Kidney epithelial cell (primary cell): ENCODE results near the gene KCNB1. TPM values are rescaled to one million over a fixed set of nuclear protein-coding genes. Genes with fewer than 3 reads are reported as not detected.

Source experiments
- DNase-seq: peaks from one replicate; pipeline ENCODE4 v3.0.0-alpha.2; 2010; ENCODE audit warnings: low read depth
- H3K27me3 ChIP-seq: 2 replicates; pipeline ENCODE4 v1.6.0; 2011; ENCODE audit warnings: low read length; ENCODE audit not compliant: control insufficient read depth, insufficient read depth
- H3K36me3 ChIP-seq: 2 replicates; pipeline ENCODE4 v1.5.1; 2011; ENCODE audit warnings: low read length; ENCODE audit not compliant: control insufficient read depth, insufficient read depth
- H3K4me3 ChIP-seq: 2 replicates; pipeline ENCODE4 v1.5.1; 2011; ENCODE audit warnings: low read depth, mild to moderate bottlenecking, control low read depth, low read length
- total RNA-seq: library from RNA; depleted of rRNA; stranded (reverse); fragments of >200 nt; gene quantifications from 2 replicates; pipeline ENCODE4 v1.2.3, GENCODE V29; 2015
- TF ChIP-seq, protein P1 (sequence below): IDR thresholded peaks from 2 replicates; pipeline ENCODE4 v1.5.1; 2011; ENCODE audit warnings: mild to moderate bottlenecking, moderate library complexity, low read length, control low read depth, inconsistent platforms; ENCODE audit not compliant: insufficient read depth, poor library complexity, severe bottlenecking

KCNB1 gene
- total RNA-seq, 1 donor from 2014 or later, result not detected

DNA sequence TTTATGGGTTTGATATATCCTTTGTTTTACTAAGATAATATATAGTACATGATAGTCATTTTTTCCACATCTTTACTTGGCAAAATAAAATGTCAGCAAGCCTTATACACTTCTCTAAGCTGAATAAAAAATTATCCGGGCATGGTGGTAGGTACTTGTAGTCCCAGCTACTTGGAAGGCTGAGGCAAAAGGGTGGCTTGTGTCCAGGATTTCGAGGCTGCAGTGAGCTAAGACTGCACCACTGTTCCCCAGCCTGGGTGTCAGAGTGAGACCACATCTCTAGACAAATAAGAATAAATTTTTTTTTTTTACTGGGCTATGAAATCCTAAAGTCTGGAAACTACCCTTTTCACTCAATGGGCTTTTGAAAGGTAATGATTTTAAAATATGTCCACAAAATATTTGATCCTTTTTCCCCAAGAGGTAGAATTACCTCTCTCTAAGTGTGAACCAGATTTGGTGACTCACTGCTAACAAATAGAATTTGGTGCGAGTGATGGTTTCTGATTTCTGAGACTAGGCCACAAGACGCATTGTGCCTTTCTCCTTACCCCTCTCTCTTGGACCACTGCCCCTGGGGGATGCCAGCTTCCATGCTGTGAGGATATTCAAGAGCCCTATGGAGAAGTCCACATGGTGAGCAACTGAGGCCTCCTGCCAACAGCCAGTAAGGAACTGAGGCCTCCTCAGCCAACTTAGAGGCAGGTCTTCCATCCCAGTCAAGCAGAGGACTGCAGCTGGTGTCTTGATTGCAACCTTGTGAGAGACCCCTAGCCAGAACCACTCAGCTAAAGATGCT lies 120.4 kb downstream of the KCNB1 start:
- TF ChIP-seq, protein P1, sequence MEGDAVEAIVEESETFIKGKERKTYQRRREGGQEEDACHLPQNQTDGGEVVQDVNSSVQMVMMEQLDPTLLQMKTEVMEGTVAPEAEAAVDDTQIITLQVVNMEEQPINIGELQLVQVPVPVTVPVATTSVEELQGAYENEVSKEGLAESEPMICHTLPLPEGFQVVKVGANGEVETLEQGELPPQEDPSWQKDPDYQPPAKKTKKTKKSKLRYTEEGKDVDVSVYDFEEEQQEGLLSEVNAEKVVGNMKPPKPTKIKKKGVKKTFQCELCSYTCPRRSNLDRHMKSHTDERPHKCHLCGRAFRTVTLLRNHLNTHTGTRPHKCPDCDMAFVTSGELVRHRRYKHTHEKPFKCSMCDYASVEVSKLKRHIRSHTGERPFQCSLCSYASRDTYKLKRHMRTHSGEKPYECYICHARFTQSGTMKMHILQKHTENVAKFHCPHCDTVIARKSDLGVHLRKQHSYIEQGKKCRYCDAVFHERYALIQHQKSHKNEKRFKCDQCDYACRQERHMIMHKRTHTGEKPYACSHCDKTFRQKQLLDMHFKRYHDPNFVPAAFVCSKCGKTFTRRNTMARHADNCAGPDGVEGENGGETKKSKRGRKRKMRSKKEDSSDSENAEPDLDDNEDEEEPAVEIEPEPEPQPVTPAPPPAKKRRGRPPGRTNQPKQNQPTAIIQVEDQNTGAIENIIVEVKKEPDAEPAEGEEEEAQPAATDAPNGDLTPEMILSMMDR, result no peak
- Histone ChIP-seq H3K36me3 (no peaks in the 10 kb centered on the region), H3K27me3 (peaks cover 4% of the 10 kb centered on the region), H3K4me3 (no peak overlapping the region)
- DNase-seq, result no peak

DNA sequence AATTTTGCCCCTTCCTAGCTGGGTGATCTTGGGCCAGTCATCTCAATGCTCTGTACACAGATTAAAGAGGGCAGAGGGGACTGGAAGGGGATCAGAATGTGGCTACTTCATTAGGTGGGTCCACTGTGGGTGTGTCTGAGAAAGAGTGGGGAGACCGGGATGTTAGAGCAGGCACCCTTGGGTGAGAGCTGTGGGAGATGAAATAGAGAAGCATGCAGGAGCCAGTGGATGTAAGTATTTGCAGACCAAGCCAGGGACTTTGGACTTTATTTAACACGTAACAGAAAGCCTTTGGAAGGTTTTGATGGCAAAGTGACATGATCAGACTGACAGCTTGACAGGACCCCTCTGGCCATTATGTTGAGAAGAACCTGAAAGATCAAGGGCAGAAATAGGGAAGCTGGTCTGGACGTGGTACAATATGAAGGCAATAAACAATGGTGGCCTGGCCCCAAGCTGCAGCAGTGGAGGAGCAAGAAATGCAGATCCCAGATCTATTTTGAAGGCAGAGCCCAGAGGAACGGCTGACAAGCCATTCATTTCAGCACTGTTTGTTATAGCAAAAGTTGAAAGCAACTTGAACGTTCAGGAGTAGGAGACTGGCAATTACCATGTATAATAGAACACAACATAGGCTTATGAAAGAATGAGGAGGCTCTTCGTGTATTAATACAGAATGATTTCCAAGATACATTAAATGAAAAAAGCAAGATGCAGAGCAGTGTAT lies 122.1 kb downstream of the KCNB1 start:
- DNase-seq, result no peak
- Histone ChIP-seq H3K4me3 (no peak overlapping the region), H3K27me3 (peaks cover 4% of the 10 kb centered on the region), H3K36me3 (no peaks in the 10 kb centered on the region)
- TF ChIP-seq, protein P1, result no peak

DNA sequence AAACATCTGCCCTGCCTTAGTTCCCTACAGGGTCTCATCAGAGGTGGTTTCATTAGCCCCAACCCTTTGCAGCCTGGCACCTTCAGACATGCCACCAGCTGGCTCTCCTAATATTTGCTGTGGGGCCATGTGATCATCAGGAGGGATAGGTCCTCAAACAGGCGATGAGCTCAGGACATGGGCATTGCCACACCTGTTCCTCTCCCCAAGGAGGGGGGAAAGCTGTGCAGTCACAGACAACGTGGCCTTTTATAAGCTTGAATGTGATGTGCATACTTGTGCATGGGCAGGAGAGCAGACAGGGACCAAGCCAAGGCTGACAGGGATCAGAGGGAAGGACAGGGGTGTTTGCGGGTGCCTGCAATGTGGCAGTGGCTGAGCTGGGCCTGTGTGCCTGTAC lies 125.8 kb downstream of the KCNB1 start:
- DNase-seq, result no peak
- TF ChIP-seq, protein P1, result no peak
- Histone ChIP-seq H3K36me3 (no peaks in the 10 kb centered on the region), H3K4me3 (no peak overlapping the region), H3K27me3 (peaks cover 6% of the 10 kb centered on the region)

DNA sequence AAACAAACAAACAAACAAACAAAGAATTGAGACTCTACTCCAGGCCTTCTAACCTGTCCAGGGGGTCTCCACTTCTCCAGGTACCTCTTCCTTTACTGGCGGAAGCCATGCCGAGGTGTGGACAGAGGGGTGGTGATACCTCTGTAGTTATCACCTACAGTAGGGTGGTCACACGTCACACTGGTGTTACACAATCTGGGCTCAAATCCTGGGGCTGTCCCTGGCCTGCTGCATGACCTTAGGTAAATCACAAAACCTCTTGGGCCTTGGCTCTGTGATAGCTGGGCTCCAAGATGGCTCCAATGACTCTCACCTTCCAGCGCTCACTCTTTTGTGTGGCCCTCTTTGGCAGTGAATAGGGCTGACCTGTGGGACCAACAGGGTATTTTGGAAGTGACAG lies 127.8 kb downstream of the KCNB1 start:
- TF ChIP-seq, protein P1, result no peak
- DNase-seq, result no peak
- Histone ChIP-seq H3K36me3 (no peaks in the 10 kb centered on the region), H3K27me3 (peaks cover 10% of the 10 kb centered on the region), H3K4me3 (no peak overlapping the region)

DNA sequence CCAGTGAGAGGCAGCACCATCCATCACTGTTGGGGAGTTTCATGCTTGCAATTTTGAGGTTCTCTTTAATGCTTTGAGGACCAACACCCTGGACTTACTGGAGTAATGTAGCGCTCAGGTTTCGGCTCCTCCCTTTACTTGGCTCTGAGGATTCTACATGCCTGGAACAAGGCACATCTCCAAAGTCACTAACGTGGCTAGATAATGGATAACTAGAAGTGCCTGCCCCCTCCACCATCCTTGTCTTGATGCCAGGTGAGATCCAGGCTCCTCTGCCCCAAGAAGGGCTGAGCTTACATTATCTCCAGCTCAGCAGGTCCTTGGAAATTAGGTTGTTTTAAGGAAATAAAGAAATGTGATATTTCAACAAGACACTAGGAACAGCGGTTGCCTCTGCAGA lies 129.1 kb downstream of the KCNB1 start:
- H3K27me3 ChIP-seq, result peaks cover 12% of the 10 kb centered on the region
- H3K4me3 ChIP-seq, result no peak overlapping the region

More for the DNA sequence above, 129.1 kb downstream of the KCNB1 start:
- TF ChIP-seq, protein P1, result no peak
- DNase-seq, result no peak
- no peaks in the 10 kb centered on the region for H3K36me3 ChIP-seq
